Upper lobe of right lung (tissue), 1 donor: Measurements from ENCODE around the gene UIMC1. TPM values are rescaled to one million over a fixed set of nuclear protein-coding genes. Genes with fewer than 3 reads are reported as not detected.

Experiments used
- ATAC-seq: fragments of 200-7000 bp; cut with Tn5 transposase; one replicate; pipeline ENCODE4 v1.9.1; 2020; ENCODE audit warnings: mild to moderate bottlenecking, moderate library complexity
- DNase-seq: peaks from one replicate; pipeline ENCODE4 v3.0.0-alpha.2; 2020
- H3K27ac ChIP-seq: fragments of 200-600 bp; one replicate; pipeline ENCODE4 v1.8.0; 2022
- H3K27me3 ChIP-seq: fragments of 200-600 bp; one replicate; pipeline ENCODE4 v1.8.0; 2022; ENCODE audit warnings: mild to moderate bottlenecking
- H3K36me3 ChIP-seq: fragments of 200-600 bp; one replicate; pipeline ENCODE4 v1.8.0; 2022
- H3K4me1 ChIP-seq: fragments of 200-600 bp; one replicate; pipeline ENCODE4 v1.8.0; 2022
- H3K4me3 ChIP-seq: fragments of 200-600 bp; one replicate; pipeline ENCODE4 v1.8.0; 2022; ENCODE audit warnings: mild to moderate bottlenecking
- H3K9me3 ChIP-seq: fragments of 200-600 bp; one replicate; pipeline ENCODE4 v1.8.0; 2022
- intact Hi-C: fragments of 100-400 bp; cut with DNase I; formaldehyde crosslinking; loops from one replicate; pipeline ENCODE4 v1.11.0; 2022
- total RNA-seq: library from RNA; stranded (reverse); fragmentation: NEBNext Ultra II Directional; extraction: Animal tissue kit (Norgen Biotek cat#: 25700); gene quantifications from one replicate; pipeline ENCODE4 v1.2.1, GENCODE V29; 2021
- TF ChIP-seq, protein P1 (sequence below): fragments of 200-600 bp; IDR thresholded peaks from one replicate; pipeline ENCODE4 v1.8.0; 2022; ENCODE audit warnings: antibody characterized with exemption
- donor health status: DM: no; HTN: yes; CAD: no; lungs with severe emphysema.

Gene UIMC1
- total RNA-seq, 1 donor from 2014 or later, result 35.4 TPM

DNA sequence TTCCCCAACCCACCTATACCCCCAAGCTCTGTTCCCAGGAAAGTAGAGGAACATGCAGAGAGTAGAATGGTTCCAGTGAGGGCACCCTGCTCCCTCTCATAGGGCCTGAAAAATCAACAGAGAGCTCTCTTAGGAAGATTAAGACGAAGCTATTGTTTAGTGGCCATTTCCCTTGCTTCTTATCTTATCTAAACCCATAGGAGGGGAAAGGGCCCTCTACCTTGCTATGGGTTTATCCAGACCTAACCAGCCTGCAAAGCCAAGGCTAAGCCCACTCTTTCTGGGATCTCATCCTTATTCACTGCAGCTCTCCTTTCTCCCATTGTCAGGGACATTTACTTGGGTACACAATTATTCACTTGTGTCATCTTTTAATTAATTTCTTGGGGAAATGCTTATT is 68.1 kb downstream of the UIMC1 start:
- intact Hi-C loops, result no loop called here
- TF ChIP-seq, protein P1, sequence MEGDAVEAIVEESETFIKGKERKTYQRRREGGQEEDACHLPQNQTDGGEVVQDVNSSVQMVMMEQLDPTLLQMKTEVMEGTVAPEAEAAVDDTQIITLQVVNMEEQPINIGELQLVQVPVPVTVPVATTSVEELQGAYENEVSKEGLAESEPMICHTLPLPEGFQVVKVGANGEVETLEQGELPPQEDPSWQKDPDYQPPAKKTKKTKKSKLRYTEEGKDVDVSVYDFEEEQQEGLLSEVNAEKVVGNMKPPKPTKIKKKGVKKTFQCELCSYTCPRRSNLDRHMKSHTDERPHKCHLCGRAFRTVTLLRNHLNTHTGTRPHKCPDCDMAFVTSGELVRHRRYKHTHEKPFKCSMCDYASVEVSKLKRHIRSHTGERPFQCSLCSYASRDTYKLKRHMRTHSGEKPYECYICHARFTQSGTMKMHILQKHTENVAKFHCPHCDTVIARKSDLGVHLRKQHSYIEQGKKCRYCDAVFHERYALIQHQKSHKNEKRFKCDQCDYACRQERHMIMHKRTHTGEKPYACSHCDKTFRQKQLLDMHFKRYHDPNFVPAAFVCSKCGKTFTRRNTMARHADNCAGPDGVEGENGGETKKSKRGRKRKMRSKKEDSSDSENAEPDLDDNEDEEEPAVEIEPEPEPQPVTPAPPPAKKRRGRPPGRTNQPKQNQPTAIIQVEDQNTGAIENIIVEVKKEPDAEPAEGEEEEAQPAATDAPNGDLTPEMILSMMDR, result no peak
- peaks cover 65% of the 10 kb centered on the region for H3K36me3 ChIP-seq
- H3K4me3 ChIP-seq, result no peak overlapping the region
- H3K27me3 ChIP-seq, result no peaks in the 10 kb centered on the region
- DNase-seq (no peak), ATAC-seq (no peak)
- no peaks in the 10 kb centered on the region for H3K9me3 ChIP-seq
- no peak overlapping the region for H3K27ac ChIP-seq
- H3K4me1 ChIP-seq, result no peaks in the 10 kb centered on the region

DNA sequence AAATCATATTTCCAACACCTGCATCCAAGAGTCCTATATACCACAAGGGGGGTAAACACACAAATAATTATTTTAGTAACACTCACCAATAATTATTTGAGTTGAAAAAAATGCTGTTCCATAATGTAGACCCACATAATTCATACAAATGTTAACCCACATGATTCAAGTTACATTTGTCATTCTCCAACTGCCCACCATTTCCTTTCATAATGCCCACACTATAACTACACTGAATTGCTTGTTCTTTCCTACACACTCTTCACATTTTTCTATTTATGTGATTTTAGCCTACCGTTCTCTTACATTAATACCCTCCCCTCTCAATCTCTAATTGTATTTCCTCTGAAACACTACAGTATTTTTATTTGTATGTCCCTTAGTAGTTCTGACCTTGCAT is 71.6 kb downstream of the UIMC1 start:
- intact Hi-C loops, result no loop called here
- no peak for DNase-seq
- Histone ChIP-seq H3K36me3 (peaks cover 52% of the 10 kb centered on the region), H3K27ac (no peak overlapping the region), H3K4me1 (no peaks in the 10 kb centered on the region), H3K9me3 (no peaks in the 10 kb centered on the region), H3K4me3 (no peak overlapping the region), H3K27me3 (no peaks in the 10 kb centered on the region)
- no peak for ATAC-seq
- TF ChIP-seq, protein P1, result no peak

DNA sequence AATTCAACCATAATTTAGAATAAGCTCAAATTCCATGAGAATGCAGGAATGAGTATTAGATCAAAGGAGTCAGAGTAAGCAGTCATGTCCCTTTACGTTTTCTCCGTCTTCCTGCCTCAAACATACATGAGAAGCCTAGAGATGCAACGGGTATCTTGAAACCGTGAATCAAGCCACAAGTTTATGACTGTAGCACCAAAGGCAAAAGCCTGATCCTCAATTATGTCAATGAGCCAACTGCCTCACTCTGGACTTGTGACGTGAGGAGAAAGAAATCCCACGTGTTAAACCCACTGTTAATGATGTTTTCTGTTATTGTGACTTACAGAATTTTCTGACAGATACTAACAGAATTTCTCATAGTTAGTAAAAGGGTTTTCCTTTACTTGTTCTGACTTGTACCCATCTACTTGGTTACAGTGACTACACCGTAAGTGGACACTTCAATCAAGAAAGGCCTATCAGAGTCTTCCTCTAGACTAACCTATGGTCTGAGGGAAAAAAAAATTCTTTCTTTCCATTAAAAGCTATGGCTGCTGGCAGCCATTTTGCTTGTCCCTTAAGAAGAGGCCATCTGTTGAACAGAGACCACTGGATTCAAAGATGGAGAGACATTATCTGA is 72.2 kb downstream of the UIMC1 start:
- ATAC-seq, result no peak
- TF ChIP-seq, protein P1, result no peak
- intact Hi-C loops, result no loop called here

DNA sequence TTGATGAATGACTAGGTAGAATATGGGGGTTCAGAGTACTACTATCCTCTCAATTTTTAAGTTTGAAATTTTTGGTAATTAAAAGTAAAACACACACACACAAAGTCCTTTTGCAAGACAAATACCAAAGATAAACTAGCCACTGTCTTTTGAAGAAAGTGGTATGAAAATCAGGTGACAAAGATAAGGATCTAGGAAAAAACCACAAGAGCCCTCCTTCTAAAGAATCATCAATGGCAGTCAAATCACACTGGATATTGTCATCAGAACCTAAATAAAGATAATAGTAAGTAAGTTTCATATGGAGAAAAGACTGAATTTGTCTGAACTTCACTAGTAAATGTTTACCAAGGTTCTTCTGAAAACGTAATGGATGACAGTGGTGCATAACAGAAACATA is 76.9 kb downstream of the UIMC1 start:
- Histone ChIP-seq H3K36me3 (peaks cover 32% of the 10 kb centered on the region), H3K4me3 (no peak overlapping the region), H3K27ac (no peak overlapping the region), H3K9me3 (no peaks in the 10 kb centered on the region), H3K4me1 (no peaks in the 10 kb centered on the region), H3K27me3 (no peaks in the 10 kb centered on the region)
- DNase-seq, result no peak
- intact Hi-C loops, result no loop called here
- TF ChIP-seq, protein P1, result no peak
- ATAC-seq, result no peak

More for the DNA sequence above, 72.2 kb downstream of the UIMC1 start:
- Histone ChIP-seq H3K27ac (no peak overlapping the region), H3K27me3 (no peaks in the 10 kb centered on the region), H3K4me3 (no peak overlapping the region), H3K4me1 (no peaks in the 10 kb centered on the region), H3K9me3 (no peaks in the 10 kb centered on the region), H3K36me3 (peaks cover 46% of the 10 kb centered on the region)
- no peak for DNase-seq

DNA sequence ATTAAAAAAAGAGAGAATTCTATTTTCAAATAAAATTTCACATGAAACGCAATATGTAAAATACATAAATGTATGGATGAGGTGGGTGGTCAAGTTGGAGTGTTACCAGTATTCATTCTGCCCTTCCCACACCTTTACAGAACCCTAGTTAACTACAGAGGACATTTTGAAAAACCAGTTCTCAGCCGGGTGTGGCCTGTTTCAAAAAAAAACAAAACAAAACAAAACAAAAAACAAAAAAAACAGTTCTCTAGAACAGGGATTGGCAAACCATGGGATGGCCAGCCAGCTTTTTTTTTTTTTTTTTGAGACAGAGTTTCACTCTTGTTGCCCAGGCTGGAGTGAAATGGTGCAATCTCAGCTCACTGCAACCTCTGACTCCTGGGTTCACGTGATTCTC is 79.0 kb downstream of the UIMC1 start:
- H3K4me3 ChIP-seq, result no peak overlapping the region
- ATAC-seq, result no peak
- no peaks in the 10 kb centered on the region for H3K27me3 ChIP-seq
- no peak overlapping the region for H3K27ac ChIP-seq
- peaks cover 12% of the 10 kb centered on the region for H3K36me3 ChIP-seq
- H3K4me1 ChIP-seq, result no peaks in the 10 kb centered on the region
- H3K9me3 ChIP-seq, result no peaks in the 10 kb centered on the region
- TF ChIP-seq, protein P1, result no peak
- intact Hi-C loops, result no loop called here
- DNase-seq, result no peak

DNA sequence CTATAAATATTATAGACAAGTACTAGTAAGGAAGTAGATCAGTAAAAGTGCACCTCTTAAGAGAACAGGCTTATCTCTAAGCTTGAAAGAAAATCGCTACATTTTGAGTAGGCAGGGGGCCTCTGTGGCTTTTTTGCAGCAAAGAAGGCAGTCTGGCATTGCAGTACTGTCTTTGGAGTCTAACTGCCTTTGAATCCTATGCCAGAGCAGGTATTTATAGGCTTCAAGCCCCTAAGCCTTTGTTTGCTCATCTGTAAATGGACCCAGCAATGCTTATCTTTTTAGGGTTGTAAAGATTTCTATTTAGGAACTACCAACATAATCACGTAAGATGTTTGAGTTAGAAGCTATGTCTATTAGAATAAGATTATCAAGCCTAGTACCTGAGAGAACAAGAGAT is 83.8 kb downstream of the UIMC1 start:
- Histone ChIP-seq H3K4me3 (no peak overlapping the region), H3K36me3 (peaks cover 10% of the 10 kb centered on the region), H3K9me3 (no peaks in the 10 kb centered on the region), H3K27me3 (no peaks in the 10 kb centered on the region), H3K27ac (no peak overlapping the region), H3K4me1 (no peaks in the 10 kb centered on the region)
- intact Hi-C loops, result no loop called here
- no peak for DNase-seq
- no peak for ATAC-seq
- TF ChIP-seq, protein P1, result no peak
